ENCODE measurements around the gene EIF6. TPM values are rescaled to one million over a fixed set of nuclear protein-coding genes. Genes with fewer than 3 reads are reported as not detected.
A peak's percentile ranks its signal among the peaks of the same experiment; 100 is the strongest.

EIF6 gene
- total and polyA plus RNA-seq, 2 experiments from 2014 or later, result 149 to 215 TPM

GRCh38 chr20:35306931-35307517, 22.5 kb upstream of the EIF6 start:
- Histone ChIP-seq H3K36me3 (ENCODE audit: insufficient read depth) (no peaks in the 10 kb centered on the region), H3K9me2 (ENCODE audit: insufficient read depth) (no peaks in the 10 kb centered on the region), H4K20me1 (replicated peaks; ENCODE audit: insufficient read depth) (no peaks in the 10 kb centered on the region), H3K4me3 (no peak overlapping the region), H3K4me1 (ENCODE audit: insufficient read depth) (peaks cover 19% of the 10 kb centered on the region), H3K27me3 (ENCODE audit: insufficient read depth) (no peaks in the 10 kb centered on the region), H3F3A (replicated peaks; ENCODE audit: low read depth) (peaks cover 9% of the 10 kb centered on the region; the same call in 1 of the 2 replicates), H3K4me2 (no peak overlapping the region), H2AFZ (no peak overlapping the region), H3K79me2 (replicated peaks; ENCODE audit: insufficient read depth) (no peaks in the 10 kb centered on the region), H3K27ac (ENCODE audit: low read depth) (peak overlapping the region; percentile 80; the same call in 1 of the 2 replicates)
- ATAC-seq (peak; percentile 88), DNase-seq (ENCODE audit: low spot score) (peak; percentile 88)
- TF ChIP-seq CREB1 (CRISPR knock-in tag; IDR thresholded peaks at IDR 0.05; ENCODE audit: low read depth) (no peak), CTCF (conservative IDR thresholded peaks at IDR 0.05; ENCODE audit: low read depth in 2 of 2) (peak; percentile 89 to 96)
- H3K4me1 Mint-ChIP-seq, result peaks cover 29% of the 10 kb centered on the region
- H3K27me3 Mint-ChIP-seq (ENCODE audit: insufficient read depth, low read depth, poor library complexity), result peaks cover 4% of the 10 kb centered on the region
- H3K27ac Mint-ChIP-seq, result peak overlapping the region; percentile 83
- no peaks in the 10 kb centered on the region for H3K9me3 Mint-ChIP-seq
- no peak overlapping the region for H3K4me3 Mint-ChIP-seq
- peaks cover 7% of the 10 kb centered on the region; the same call in 1 of the 3 replicates for H3K36me3 Mint-ChIP-seq (ENCODE audit: low read depth)

GRCh38 chr20:35305682-35306556, 21.3 kb upstream of the EIF6 start:
- Histone ChIP-seq H3K4me1 (ENCODE audit: insufficient read depth) (peaks cover 9% of the 10 kb centered on the region), H3K27me3 (ENCODE audit: insufficient read depth) (no peaks in the 10 kb centered on the region), H3K27ac (ENCODE audit: low read depth) (no peak overlapping the region), H3F3A (replicated peaks; ENCODE audit: low read depth) (peaks cover 9% of the 10 kb centered on the region; the same call in 1 of the 2 replicates), H3K9me2 (ENCODE audit: insufficient read depth) (no peaks in the 10 kb centered on the region), H3K4me2 (no peak overlapping the region), H2AFZ (no peak overlapping the region), H3K4me3 (no peak overlapping the region), H3K79me2 (replicated peaks; ENCODE audit: insufficient read depth) (no peaks in the 10 kb centered on the region), H4K20me1 (replicated peaks; ENCODE audit: insufficient read depth) (no peaks in the 10 kb centered on the region), H3K36me3 (ENCODE audit: insufficient read depth) (no peaks in the 10 kb centered on the region)
- peaks cover 7% of the 10 kb centered on the region; the same call in 1 of the 3 replicates for H3K36me3 Mint-ChIP-seq (ENCODE audit: low read depth)
- H3K9me3 Mint-ChIP-seq, result no peaks in the 10 kb centered on the region
- DNase-seq (ENCODE audit: low spot score) (no peak), ATAC-seq (no peak)
- peaks cover 4% of the 10 kb centered on the region for H3K27me3 Mint-ChIP-seq (ENCODE audit: insufficient read depth, low read depth, poor library complexity)
- H3K27ac Mint-ChIP-seq, result no peak overlapping the region
- no peak for TF ChIP-seq ZNF462 (CRISPR knock-in tag; IDR thresholded peaks at IDR 0.05)
- no peak for TF ChIP-seq STAT1 (IDR thresholded peaks at IDR 0.05; ENCODE audit: unreplicated experiment)
- no peak for TF ChIP-seq EZH2 (IDR thresholded peaks at IDR 0.05; ENCODE audit: low read depth, unreplicated experiment)
- peaks cover 20% of the 10 kb centered on the region; the same call in 2 of the 3 replicates for H3K4me1 Mint-ChIP-seq
- no peak overlapping the region for H3K4me3 Mint-ChIP-seq
